GM12872 (cell line): Measurements from ENCODE around the gene SPIN4.

Experiments
- CTCF ChIP-seq: IDR thresholded peaks from 3 replicates; pipeline ENCODE4 v1.5.1; 2011; ENCODE audit warnings: low read depth, mild to moderate bottlenecking, low read length, moderate library complexity; ENCODE audit not compliant: insufficient read depth

Gene SPIN4

DNA sequence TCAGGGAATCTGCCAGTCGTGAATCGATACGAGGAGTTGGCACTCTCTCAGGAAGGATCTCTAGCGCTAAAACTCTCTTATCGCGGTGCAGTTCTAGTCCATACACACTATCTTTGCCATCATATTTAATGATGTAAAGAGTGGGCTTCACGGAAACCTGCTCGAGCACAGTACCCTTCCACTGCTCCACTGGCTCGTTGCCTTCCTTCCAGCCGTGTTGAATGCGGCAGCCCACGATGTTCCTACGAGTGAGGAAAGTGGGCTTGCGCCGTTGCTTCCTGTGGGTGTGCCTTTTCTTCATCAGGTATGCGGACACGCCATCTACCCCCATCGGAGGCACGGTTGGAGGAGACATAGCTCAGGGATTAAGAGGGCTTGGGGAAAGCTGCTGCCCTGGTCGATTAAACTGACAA, 661 bp downstream of the SPIN4 start:
- TF ChIP-seq CTCF: no peak

DNA sequence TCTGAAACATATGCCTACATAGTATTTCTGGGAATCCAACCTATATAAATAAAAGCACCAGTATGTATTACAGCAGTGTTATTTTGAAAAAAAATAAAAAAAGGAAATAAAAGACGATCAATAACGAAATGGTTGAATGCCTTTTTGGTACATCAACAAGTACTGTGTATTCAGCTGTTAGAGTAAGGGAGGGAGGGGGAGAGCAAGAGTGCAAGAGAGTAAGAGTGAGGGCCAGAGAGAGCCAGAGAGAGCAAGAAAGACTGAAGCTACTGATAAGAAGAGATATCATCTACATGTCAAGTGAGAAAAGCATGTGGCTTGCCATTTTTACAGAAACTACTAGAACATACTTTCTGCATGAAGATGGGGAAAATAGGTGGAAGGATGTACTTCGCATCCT, 1.8 kb downstream of the SPIN4 start:
- no peak for TF ChIP-seq CTCF

DNA sequence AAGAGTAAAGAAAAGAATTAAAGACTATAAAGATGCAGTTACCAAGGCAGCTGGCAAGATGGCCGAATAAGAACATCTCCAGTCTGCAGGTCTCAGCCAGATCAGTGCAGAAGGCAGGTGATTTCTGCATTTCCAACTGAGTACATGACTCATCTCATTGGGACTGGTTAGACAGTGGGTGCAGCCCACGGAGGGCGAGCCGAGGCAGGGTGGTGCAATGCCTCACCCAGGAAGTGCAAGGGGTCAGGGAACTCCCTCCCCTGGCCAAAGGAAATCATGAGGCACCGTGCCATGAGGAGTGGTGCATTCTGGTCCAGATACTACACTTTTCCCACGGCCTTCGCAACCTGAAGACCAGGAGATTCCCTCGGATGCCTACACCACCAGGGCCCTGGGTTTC, 20.5 kb downstream of the SPIN4 start:
- no peak for TF ChIP-seq CTCF

- TF ChIP-seq CTCF: no peak
These were observed 23.3 kb downstream of the SPIN4 start for GRCh38 chrX:63327788-63328187.

DNA sequence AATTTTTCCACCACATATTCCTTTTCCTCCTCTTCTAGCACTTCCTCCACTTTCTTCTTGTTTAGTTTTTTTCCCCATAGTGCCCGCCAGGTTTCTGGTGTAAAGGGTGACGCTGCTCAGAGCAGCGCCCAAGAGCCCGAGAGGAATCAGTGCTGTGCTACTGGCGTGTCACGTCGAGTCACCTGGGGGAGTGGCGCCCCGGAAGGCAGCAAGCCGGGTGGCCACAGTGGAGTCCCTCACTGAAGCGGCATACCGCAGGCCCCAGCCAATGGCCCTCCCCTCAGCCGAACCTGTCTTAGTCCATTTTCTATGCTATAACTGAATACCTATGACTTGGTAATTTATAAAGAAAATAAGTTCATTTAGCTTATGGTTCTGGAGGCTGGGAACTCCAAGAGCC, 51.5 kb downstream of the SPIN4 start:
- no peak for TF ChIP-seq CTCF
